GM12864 (cell line): Measurements from ENCODE around the gene MPRIP.

Experiments used
- DNase-seq: peaks from one replicate; pipeline ENCODE4 v3.0.0-alpha.2; 2011; ENCODE audit warnings: low read depth
- H3K4me3 ChIP-seq: 2 replicates; pipeline ENCODE4 v1.5.1; 2011; ENCODE audit warnings: mild to moderate bottlenecking, low read depth, low read length, control low read depth
- TF ChIP-seq, protein P1 (sequence below): IDR thresholded peaks from 2 replicates; pipeline ENCODE4 v1.5.1; 2011; ENCODE audit warnings: low read depth, mild to moderate bottlenecking, moderate library complexity, low read length, control low read depth, inconsistent platforms; ENCODE audit errors: missing control alignments

The MPRIP gene

DNA sequence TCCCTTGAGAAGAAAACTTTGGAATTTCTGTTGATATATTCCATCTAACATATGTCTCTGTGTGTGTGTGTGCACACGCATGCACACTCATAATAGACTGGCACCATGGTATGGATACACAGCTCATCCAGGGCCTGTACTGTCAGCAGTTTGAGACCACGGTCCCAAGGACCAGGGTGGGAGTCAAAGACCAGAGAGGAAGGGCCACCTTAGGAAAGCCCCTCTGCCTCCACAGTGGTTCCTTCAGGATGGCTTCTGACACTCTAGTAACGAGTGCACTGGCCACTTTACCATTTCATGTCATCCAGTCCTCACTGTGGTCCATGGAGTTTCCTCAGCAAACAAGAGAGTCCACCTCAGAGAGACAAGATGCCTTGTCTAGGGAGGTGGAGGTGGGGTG lies 82.1 kb downstream of the MPRIP start:
- H3K4me3 ChIP-seq, result no peak overlapping the region
- TF ChIP-seq, protein P1, sequence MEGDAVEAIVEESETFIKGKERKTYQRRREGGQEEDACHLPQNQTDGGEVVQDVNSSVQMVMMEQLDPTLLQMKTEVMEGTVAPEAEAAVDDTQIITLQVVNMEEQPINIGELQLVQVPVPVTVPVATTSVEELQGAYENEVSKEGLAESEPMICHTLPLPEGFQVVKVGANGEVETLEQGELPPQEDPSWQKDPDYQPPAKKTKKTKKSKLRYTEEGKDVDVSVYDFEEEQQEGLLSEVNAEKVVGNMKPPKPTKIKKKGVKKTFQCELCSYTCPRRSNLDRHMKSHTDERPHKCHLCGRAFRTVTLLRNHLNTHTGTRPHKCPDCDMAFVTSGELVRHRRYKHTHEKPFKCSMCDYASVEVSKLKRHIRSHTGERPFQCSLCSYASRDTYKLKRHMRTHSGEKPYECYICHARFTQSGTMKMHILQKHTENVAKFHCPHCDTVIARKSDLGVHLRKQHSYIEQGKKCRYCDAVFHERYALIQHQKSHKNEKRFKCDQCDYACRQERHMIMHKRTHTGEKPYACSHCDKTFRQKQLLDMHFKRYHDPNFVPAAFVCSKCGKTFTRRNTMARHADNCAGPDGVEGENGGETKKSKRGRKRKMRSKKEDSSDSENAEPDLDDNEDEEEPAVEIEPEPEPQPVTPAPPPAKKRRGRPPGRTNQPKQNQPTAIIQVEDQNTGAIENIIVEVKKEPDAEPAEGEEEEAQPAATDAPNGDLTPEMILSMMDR, result no peak
- no peak for DNase-seq

DNA sequence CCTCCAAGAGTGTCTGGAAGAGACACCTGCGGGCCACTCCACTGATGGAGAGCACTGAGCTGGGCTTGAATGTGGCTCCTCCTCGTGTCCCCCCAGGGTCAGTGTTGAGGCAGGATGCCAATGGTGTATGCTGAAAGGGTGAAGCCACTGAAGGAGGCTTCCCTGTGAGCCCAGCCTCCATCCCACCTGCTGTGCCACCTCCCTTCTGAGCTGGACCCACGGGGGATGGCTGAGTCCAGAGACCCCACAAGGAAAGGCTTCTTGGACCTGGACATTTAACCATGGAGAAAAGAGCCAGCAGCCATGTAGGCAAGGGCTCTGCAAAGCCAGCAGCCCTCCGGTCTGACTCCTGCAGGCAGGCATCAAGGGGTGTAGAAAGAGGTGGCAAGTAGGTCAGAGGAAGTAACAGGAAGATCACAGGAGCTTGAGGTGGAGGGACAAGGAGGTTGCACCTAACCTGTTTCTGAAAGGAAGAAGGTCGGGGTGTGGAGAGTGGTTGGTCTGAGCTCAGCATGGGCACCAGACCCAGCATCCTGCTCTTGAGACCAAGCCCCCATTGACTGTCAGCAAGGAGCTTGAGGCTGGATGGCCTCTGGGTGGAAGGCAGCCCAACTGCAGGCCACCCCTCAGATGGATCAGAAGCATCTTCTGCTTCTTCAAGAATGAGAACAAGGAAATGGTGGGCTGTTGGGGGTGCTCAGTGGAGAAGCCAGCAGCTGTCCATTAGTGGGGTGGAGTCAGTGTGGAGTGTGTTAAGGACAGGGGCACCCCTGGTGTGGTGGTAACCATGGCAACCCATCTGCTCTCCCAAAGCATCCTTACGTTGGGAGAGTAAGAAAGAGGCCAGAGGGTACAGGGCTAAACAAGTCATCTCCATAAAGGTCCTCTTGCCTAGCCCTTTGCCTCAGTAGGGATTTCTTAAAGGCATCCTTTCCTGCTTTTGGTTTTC lies 83.2 kb downstream of the MPRIP start:
- no peak overlapping the region for H3K4me3 ChIP-seq
- TF ChIP-seq, protein P1, result no peak
- no peak for DNase-seq

DNA sequence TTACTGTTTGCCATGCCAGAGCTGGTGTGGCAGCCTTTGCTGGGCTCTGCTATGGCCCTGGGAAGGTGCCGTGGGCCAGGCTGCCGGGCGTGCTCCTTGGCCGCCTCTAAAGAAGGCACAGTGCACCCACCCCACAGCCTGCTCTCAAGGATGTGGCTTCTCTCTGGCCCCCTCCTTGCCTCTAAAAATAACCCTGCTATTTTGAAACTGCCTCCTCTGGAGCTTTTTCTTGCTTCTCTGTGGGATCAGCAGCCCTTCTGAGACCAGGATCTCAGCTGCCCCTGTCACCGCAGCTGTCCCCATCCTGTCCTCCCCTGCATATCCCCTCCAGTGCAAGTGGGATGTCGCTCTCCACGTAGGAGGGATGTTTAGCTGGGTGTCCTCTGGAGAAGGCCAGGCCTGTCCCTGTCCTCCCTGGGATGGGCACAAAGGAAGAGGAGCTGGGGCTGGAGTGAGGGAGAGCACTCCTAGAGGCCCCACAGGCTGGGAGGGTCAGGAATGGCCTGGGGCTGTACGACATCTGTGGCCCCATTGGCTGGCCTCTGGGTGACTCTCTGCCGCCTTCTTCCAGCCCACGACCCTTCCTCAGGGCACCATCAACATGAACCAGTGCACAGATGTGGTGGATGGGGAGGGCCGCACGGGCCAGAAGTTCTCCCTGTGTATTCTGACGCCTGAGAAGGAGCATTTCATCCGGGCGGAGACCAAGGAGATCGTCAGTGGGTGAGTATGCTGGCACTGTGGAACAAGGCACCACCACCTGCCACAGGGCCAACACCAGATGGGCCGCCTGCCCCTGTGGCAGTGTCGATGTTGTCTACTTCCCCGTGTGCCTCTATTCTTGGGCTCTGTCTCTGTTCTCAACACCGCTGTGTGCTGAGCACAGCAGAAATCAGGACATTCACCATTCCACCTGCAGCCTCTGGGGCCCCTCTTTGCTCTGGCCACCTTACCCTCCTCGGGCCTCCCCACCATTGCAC lies 84.2 kb downstream of the MPRIP start:
- no peak overlapping the region for H3K4me3 ChIP-seq
- no peak for DNase-seq
- TF ChIP-seq, protein P1, result no peak

DNA sequence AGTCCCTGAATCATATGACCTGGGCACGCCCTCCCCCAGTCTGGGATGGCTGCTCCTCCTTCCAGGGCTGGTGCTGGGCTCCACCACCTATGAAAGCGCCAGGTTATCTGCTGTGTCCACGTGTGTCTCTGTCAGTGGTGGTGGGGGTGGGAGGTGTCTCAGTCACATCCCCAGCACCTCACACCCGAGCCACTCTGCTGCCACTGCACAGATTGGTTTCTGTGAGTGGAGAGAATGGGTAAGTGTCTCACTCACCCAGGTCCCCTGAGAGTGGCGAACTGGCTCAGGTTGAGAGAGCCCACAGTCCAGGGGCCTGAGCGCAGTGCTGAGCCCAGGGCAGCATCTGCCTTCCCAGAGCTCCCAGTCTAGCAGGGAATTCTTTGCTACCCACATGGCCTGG lies 84.9 kb downstream of the MPRIP start:
- TF ChIP-seq, protein P1, result no peak
- no peak overlapping the region for H3K4me3 ChIP-seq
- DNase-seq, result no peak

DNA sequence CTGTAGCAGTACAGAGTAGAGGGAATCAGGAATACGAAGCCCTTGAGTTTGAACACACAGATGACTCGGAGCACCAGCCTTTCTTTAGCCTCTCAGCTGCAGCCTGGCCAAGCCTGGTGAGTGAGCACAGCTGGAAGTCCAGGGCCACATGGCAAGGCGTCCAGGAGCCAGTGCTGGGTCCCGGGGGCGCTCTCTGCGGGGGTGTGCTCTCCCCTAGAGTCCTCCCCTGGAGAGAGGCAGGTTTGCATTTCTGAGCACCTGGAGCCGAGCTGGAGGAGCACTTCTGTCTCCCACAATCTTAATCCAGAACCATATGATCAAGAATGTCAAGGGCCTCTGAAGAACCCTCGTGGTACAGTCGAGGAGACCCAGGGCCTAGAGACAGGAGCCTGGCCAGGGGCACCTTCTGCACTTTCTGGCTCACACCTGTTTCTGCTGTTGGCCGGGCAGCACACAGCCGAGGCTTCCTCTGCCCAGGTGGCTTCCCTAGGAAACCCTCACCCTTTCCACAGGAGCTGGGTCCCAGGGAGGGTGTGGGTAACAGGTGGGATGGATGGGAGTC lies 85.6 kb downstream of the MPRIP start:
- TF ChIP-seq, protein P1, result no peak

DNA sequence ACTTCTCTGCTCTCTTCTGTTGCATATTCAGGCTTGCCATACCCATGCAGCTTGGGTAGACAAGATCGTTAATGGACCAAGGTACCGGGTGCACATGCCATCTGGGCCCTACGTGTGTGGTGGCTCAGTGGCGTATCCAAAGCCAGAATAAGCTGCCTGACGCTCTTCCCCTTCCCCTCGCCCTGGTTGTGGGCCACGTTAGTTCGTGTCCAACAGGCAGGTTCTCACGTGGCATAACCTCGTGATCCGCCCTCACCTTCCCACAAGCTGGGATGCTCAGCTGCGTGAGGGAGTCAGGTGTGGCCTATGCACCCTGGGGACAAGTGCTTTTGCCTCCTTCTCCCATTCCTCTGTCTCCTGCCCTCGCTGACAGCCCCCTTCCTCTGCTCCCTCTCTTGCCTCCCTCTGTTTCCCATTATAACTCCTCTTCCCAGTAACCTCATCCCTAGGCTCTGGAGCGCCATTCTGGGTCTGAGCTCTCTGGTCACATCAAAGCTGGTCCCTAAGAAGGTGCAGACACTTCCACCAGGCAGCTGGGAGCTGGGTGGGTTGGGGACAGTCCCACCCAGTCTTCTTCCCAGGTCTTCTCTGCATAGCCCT lies 86.3 kb downstream of the MPRIP start:
- TF ChIP-seq, protein P1, result no peak
- no peak for DNase-seq
- no peak overlapping the region for H3K4me3 ChIP-seq

More for the DNA sequence above, 85.6 kb downstream of the MPRIP start:
- no peak for DNase-seq
- no peak overlapping the region for H3K4me3 ChIP-seq
